Esophagus squamous epithelium (tissue), 4 donors: ENCODE results near the gene RNF123.

Source experiments
- POLR2A ChIP-seq, 4 donors: fragments of 450-650 bp; IDR thresholded peaks; one replicate each; pipeline ENCODE4 v1.6.1; 2017; ENCODE audit warnings: antibody characterized with exemption in 4 of 4, mild to moderate bottlenecking in 4 of 4, moderate library complexity in 3 of 4
- TF ChIP-seq, protein P1 (sequence below), 6 experiments: fragments of 450-650 bp in 4 of 6; fragments of 200-600 bp in 2 of 6; sonication (generic) in 2 of 6; IDR thresholded peaks; one replicate each; pipeline ENCODE4 v1.5.1; 2016 to 2019; ENCODE audit warnings: antibody characterized with exemption in 6 of 6, mild to moderate bottlenecking in 4 of 6, moderate library complexity in 4 of 6

DNA sequence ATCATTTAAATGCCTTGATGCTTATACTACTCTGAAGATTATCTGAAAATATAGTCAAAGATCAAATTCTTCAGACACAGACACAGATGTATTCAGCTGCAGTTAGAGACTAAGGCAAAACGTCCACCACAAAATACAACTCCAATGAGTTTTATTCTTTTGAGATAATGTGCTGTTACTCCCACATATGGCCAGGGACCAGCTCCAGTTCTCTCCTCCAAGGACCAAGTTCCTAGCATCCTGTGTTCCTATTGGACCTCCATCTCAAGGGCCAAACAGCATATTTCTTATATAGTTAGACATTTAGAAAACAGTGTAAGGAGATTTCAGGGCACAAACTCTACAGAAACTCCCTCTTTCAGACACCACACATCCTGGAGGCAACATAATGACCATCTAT lies 69.9 kb downstream of the RNF123 start:
- TF ChIP-seq, protein P1, sequence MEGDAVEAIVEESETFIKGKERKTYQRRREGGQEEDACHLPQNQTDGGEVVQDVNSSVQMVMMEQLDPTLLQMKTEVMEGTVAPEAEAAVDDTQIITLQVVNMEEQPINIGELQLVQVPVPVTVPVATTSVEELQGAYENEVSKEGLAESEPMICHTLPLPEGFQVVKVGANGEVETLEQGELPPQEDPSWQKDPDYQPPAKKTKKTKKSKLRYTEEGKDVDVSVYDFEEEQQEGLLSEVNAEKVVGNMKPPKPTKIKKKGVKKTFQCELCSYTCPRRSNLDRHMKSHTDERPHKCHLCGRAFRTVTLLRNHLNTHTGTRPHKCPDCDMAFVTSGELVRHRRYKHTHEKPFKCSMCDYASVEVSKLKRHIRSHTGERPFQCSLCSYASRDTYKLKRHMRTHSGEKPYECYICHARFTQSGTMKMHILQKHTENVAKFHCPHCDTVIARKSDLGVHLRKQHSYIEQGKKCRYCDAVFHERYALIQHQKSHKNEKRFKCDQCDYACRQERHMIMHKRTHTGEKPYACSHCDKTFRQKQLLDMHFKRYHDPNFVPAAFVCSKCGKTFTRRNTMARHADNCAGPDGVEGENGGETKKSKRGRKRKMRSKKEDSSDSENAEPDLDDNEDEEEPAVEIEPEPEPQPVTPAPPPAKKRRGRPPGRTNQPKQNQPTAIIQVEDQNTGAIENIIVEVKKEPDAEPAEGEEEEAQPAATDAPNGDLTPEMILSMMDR (IDR thresholded peaks at IDR 0.05): no peak
- no peak for TF ChIP-seq POLR2A (IDR thresholded peaks at IDR 0.05)
